ENCODE results near the gene CAPRIN1. TPM values are rescaled to one million over a fixed set of nuclear protein-coding genes. Genes with fewer than 3 reads are reported as not detected.
"Not testable (repeated sequence)": the region's sequence is repeated elsewhere in the genome, so short reads cannot be mapped to it uniquely, and the experiment has no call there.

CAPRIN1 gene
- polyA plus RNA-seq, 2 donors = 54.0 to 58.8 TPM

DNA sequence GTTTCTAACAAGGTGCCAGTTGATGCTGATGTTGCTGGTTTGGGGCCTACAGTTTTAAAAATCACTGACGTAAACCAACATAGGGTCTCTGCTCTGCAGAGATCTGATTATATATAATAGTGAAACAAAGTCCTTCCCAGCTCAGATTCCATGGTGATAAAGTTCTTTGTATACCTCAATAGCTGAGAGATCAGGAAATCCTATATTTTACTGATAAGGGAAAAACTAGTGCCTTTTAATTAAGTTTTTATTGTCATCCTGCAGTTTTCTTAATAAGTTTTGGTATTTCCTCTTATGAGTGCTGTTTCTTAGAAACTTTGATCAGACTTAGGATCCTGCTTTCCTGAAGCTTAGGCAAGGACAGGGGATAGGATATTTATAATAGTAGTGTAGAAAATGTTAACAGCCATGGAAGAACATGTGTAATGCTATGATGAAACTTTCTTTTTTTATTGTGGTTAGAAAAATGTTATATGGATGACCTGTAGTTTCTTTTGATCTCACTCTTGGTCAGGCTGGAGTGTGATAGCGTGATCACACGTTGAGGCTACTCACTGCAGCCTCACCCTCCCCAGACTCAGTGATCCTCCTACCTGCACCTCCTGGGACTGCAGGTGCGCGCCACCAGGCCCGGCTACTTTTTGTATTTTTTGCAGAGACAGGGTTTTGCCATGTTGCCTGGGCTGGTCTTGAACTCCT lies 14.1 kb downstream of the CAPRIN1 start:
- H3K27me3 ChIP-seq (ENCODE audit: control insufficient read depth in 1 of 2, insufficient read depth in 2 of 2, low read length in 2 of 2) = no peaks in the 10 kb centered on the region
- peaks cover 0 to 3% of the 10 kb centered on the region in 2 donors for H3K4me1 ChIP-seq (ENCODE audit: control insufficient read depth in 2 of 2, insufficient read depth in 2 of 2, low read length in 1 of 2)
- no peaks in the 10 kb centered on the region for H3K9me3 ChIP-seq (ENCODE audit: control insufficient read depth in 2 of 2, insufficient read depth in 1 of 2, low read depth in 1 of 2, low read length in 1 of 2)
- H3K36me3 ChIP-seq (ENCODE audit: control insufficient read depth in 2 of 2, insufficient read depth in 2 of 2, low read length in 1 of 2) = no peaks in the 10 kb centered on the region
- H3K4me3 ChIP-seq (ENCODE audit: low read depth in 1 of 2, low read length in 2 of 2) = no peak overlapping the region
- no peak overlapping the region for H3K27ac ChIP-seq (ENCODE audit: low read depth in 2 of 2, low read length in 1 of 2)
- 90 to 91% methylated on average over 6 of the region's 6 CpGs for WGBS, 2 donors

DNA sequence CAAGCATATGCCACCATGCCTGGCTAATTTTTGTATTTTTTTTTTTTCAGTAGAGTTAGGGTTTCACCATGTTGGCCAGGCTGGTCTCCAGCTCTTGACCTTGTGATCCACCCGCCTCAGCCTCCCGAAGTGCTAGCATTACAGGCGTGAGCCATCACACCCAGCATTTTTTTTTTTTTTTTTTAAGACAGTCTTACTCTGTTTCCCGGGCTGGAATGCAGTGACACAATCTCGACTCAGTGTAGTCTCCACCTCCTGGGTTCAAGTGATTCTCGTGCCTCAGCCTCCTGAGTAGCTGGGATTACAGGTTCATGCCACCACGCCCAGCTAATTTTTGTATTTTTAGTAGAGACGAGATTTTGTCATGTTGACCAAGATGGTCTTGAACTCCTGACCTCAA lies 15.2 kb downstream of the CAPRIN1 start:
- not testable (repeated sequence) for H3K27ac ChIP-seq (ENCODE audit: low read depth in 2 of 2, low read length in 1 of 2); H3K36me3 ChIP-seq (ENCODE audit: control insufficient read depth in 2 of 2, insufficient read depth in 2 of 2, low read length in 1 of 2); H3K27me3 ChIP-seq (ENCODE audit: control insufficient read depth in 1 of 2, insufficient read depth in 2 of 2, low read length in 2 of 2); H3K9me3 ChIP-seq (ENCODE audit: control insufficient read depth in 2 of 2, insufficient read depth in 1 of 2, low read depth in 1 of 2, low read length in 1 of 2); H3K4me3 ChIP-seq (ENCODE audit: low read depth in 1 of 2, low read length in 2 of 2); H3K4me1 ChIP-seq (ENCODE audit: control insufficient read depth in 2 of 2, insufficient read depth in 2 of 2, low read length in 1 of 2)
- 82 to 84% methylated on average over 8 of the region's 8 CpGs for WGBS, 2 donors

DNA sequence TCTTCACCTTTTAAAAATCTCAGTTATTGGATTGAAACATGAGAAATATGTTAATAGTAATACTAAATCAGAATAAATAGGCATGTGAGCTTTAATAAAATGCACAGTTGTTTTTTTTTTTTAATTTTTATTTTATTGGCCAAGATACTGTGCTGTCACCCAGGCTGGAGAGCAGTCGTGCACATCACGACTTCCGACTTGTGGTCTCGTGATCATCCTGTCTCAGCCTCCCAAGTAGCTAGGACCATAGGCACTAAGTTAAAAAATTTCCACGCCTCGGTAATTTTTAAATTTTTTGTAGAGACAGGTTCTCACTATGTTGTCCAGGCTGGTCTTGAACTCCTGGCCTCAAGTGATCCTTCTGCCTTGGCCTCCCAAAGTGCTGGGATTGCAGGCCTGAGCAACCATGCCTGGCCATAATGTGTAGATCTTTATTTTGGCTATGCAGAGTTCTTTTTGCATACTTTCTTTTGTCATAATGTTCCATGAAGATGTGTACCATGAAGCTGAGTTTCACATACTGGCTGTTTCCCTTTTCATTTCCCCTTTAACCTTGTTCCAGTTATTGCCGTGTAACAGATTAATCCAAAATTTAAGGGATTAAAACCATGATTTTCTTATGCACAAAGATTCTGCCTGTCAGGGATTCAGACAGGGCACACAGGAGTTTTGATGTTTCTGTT lies 16.0 kb downstream of the CAPRIN1 start:
- Histone ChIP-seq H3K27ac (ENCODE audit: low read depth in 2 of 2, low read length in 1 of 2) (no peak overlapping the region), H3K27me3 (ENCODE audit: control insufficient read depth in 1 of 2, insufficient read depth in 2 of 2, low read length in 2 of 2) (no peaks in the 10 kb centered on the region), H3K36me3 (ENCODE audit: control insufficient read depth in 2 of 2, insufficient read depth in 2 of 2, low read length in 1 of 2) (no peaks in the 10 kb centered on the region), H3K4me1 (ENCODE audit: control insufficient read depth in 2 of 2, insufficient read depth in 2 of 2, low read length in 1 of 2) (peaks cover 0 to 3% of the 10 kb centered on the region in 2 donors), H3K4me3 (ENCODE audit: low read depth in 1 of 2, low read length in 2 of 2) (no peak overlapping the region), H3K9me3 (ENCODE audit: control insufficient read depth in 2 of 2, insufficient read depth in 1 of 2, low read depth in 1 of 2, low read length in 1 of 2) (no peaks in the 10 kb centered on the region)
- WGBS, 2 donors = 86% methylated on average over 7 of the region's 7 CpGs

GRCh38 chr11:34068111-34068510 lies 16.6 kb downstream of the CAPRIN1 start:
- peaks cover 0 to 3% of the 10 kb centered on the region in 2 donors for H3K4me1 ChIP-seq (ENCODE audit: control insufficient read depth in 2 of 2, insufficient read depth in 2 of 2, low read length in 1 of 2)
- H3K27me3 ChIP-seq (ENCODE audit: control insufficient read depth in 1 of 2, insufficient read depth in 2 of 2, low read length in 2 of 2) = no peaks in the 10 kb centered on the region
- no peak overlapping the region for H3K27ac ChIP-seq (ENCODE audit: low read depth in 2 of 2, low read length in 1 of 2)
- no peaks in the 10 kb centered on the region for H3K9me3 ChIP-seq (ENCODE audit: control insufficient read depth in 2 of 2, insufficient read depth in 1 of 2, low read depth in 1 of 2, low read length in 1 of 2)
- H3K4me3 ChIP-seq (ENCODE audit: low read depth in 1 of 2, low read length in 2 of 2) = no peak overlapping the region
- H3K36me3 ChIP-seq (ENCODE audit: control insufficient read depth in 2 of 2, insufficient read depth in 2 of 2, low read length in 1 of 2) = no peaks in the 10 kb centered on the region
- WGBS, 2 donors = 59% methylated on average over 2 of the region's 2 CpGs

DNA sequence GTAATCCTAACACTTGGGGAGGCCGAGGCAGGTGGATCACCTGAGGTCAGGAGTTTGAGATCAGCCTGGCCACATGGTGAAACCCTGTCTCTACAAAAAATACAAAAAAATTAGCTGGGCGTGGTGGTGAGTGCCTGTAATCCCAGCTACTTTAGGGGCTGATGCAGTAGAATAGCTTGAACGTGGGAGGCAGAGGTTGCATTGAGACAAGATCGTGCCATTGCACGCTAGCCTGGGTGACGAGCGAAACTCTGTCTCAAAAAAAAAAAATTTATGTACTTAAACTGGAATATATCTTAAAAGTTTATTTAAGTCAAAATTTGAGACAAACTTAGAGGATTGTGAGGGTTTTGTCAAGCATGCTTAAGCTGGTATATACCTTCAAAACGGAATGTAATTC lies 19.8 kb downstream of the CAPRIN1 start:
- not testable (repeated sequence) for H3K27ac ChIP-seq (ENCODE audit: low read depth in 2 of 2, low read length in 1 of 2); H3K4me3 ChIP-seq (ENCODE audit: low read depth in 1 of 2, low read length in 2 of 2); H3K9me3 ChIP-seq (ENCODE audit: control insufficient read depth in 2 of 2, insufficient read depth in 1 of 2, low read depth in 1 of 2, low read length in 1 of 2); H3K36me3 ChIP-seq (ENCODE audit: control insufficient read depth in 2 of 2, insufficient read depth in 2 of 2, low read length in 1 of 2); H3K27me3 ChIP-seq (ENCODE audit: control insufficient read depth in 1 of 2, insufficient read depth in 2 of 2, low read length in 2 of 2); H3K4me1 ChIP-seq (ENCODE audit: control insufficient read depth in 2 of 2, insufficient read depth in 2 of 2, low read length in 1 of 2)
- 75 to 76% methylated on average over 8 of the region's 8 CpGs for WGBS, 2 donors

DNA sequence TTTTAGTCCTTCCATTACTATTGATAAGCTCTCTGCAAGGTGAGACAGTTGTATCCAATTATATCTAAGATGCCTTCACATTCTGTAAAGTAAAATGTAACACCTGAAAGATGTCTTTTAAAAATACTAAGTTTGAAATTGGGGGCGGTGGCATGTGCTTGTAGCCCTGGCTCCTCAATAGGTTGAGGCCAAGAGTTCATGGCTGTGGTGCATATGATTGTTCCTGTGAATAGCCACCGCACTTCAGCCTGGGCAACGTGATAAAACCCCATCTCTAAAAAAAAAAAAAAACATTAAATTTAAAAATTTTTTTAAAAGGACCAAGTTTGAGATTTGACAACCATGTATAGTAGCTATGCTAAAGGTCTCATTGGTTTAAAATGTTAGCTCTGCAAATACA lies 20.5 kb downstream of the CAPRIN1 start:
- Histone ChIP-seq H3K4me3 (ENCODE audit: low read depth in 1 of 2, low read length in 2 of 2) (no peak overlapping the region), H3K4me1 (ENCODE audit: control insufficient read depth in 2 of 2, insufficient read depth in 2 of 2, low read length in 1 of 2) (no peaks in the 10 kb centered on the region), H3K27me3 (ENCODE audit: control insufficient read depth in 1 of 2, insufficient read depth in 2 of 2, low read length in 2 of 2) (no peaks in the 10 kb centered on the region), H3K36me3 (ENCODE audit: control insufficient read depth in 2 of 2, insufficient read depth in 2 of 2, low read length in 1 of 2) (peaks cover 0 to 2% of the 10 kb centered on the region in 2 donors), H3K27ac (ENCODE audit: low read depth in 2 of 2, low read length in 1 of 2) (no peak overlapping the region), H3K9me3 (ENCODE audit: control insufficient read depth in 2 of 2, insufficient read depth in 1 of 2, low read depth in 1 of 2, low read length in 1 of 2) (no peaks in the 10 kb centered on the region)
- 80 to 85% methylated on average over 3 of the region's 3 CpGs for WGBS, 2 donors

- no peak overlapping the region for H3K4me3 ChIP-seq (ENCODE audit: low read depth in 1 of 2, low read length in 2 of 2)
- H3K9me3 ChIP-seq (ENCODE audit: control insufficient read depth in 2 of 2, insufficient read depth in 1 of 2, low read depth in 1 of 2, low read length in 1 of 2) = no peaks in the 10 kb centered on the region
- no peaks in the 10 kb centered on the region for H3K4me1 ChIP-seq (ENCODE audit: control insufficient read depth in 2 of 2, insufficient read depth in 2 of 2, low read length in 1 of 2)
- 58 to 73% methylated on average over 2 of the region's 2 CpGs for WGBS, 2 donors
- H3K36me3 ChIP-seq (ENCODE audit: control insufficient read depth in 2 of 2, insufficient read depth in 2 of 2, low read length in 1 of 2) = peaks cover 0 to 2% of the 10 kb centered on the region in 2 donors
- no peaks in the 10 kb centered on the region for H3K27me3 ChIP-seq (ENCODE audit: control insufficient read depth in 1 of 2, insufficient read depth in 2 of 2, low read length in 2 of 2)
- H3K27ac ChIP-seq (ENCODE audit: low read depth in 2 of 2, low read length in 1 of 2) = no peak overlapping the region
Measured at GRCh38 chr11:34072832-34073231, 21.3 kb downstream of the CAPRIN1 start.

- H3K9me3 ChIP-seq (ENCODE audit: control insufficient read depth in 2 of 2, insufficient read depth in 1 of 2, low read depth in 1 of 2, low read length in 1 of 2) = no peaks in the 10 kb centered on the region
- no peaks in the 10 kb centered on the region for H3K4me1 ChIP-seq (ENCODE audit: control insufficient read depth in 2 of 2, insufficient read depth in 2 of 2, low read length in 1 of 2)
- 51 to 59% methylated on average over 4 of the region's 4 CpGs for WGBS, 2 donors
- H3K27ac ChIP-seq (ENCODE audit: low read depth in 2 of 2, low read length in 1 of 2) = no peak overlapping the region
- no peaks in the 10 kb centered on the region for H3K27me3 ChIP-seq (ENCODE audit: control insufficient read depth in 1 of 2, insufficient read depth in 2 of 2, low read length in 2 of 2)
- peaks cover 0 to 5% of the 10 kb centered on the region in 2 donors for H3K36me3 ChIP-seq (ENCODE audit: control insufficient read depth in 2 of 2, insufficient read depth in 2 of 2, low read length in 1 of 2)
- H3K4me3 ChIP-seq (ENCODE audit: low read depth in 1 of 2, low read length in 2 of 2) = no peak overlapping the region
Measured at GRCh38 chr11:34074391-34074790, 22.9 kb downstream of the CAPRIN1 start.

DNA sequence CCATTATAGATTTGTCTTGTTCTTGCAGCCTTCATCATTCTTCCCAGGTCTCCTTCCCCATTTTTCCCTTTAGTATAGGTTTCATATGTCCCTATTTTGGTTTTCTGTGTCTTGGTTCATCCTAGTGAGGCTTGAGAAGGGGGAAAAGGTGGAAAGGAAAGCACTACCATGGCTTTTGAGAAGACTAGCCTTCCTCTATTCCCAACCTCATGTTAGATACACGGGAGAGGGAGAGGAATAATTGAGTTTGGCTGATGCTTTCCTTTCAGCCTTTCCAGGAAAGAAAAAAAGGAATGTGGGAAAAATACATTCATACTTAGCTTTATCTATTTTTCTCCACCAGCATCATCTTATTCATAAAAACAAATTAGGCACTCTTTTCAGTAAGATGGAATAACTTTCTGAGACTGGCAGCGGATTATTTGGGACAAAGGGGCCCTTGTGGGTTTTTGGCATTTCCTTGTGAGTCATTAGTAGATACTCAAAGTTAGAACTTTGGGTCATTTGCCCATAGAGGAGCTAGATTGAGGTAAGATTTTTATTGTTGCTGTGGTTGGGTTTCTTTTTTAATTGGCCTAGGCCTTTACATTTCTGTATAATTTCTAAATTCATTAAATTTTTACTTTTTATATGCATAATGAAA lies 23.8 kb downstream of the CAPRIN1 start:
- H3K9me3 ChIP-seq (ENCODE audit: control insufficient read depth in 2 of 2, insufficient read depth in 1 of 2, low read depth in 1 of 2, low read length in 1 of 2) = no peaks in the 10 kb centered on the region
- H3K4me1 ChIP-seq (ENCODE audit: control insufficient read depth in 2 of 2, insufficient read depth in 2 of 2, low read length in 1 of 2) = no peaks in the 10 kb centered on the region
- WGBS, 2 donors = 56 to 58% methylated on average over 2 of the region's 2 CpGs
- no peaks in the 10 kb centered on the region for H3K27me3 ChIP-seq (ENCODE audit: control insufficient read depth in 1 of 2, insufficient read depth in 2 of 2, low read length in 2 of 2)
- no peak overlapping the region for H3K27ac ChIP-seq (ENCODE audit: low read depth in 2 of 2, low read length in 1 of 2)
- no peak overlapping the region for H3K4me3 ChIP-seq (ENCODE audit: low read depth in 1 of 2, low read length in 2 of 2)
- H3K36me3 ChIP-seq (ENCODE audit: control insufficient read depth in 2 of 2, insufficient read depth in 2 of 2, low read length in 1 of 2) = peaks cover 0 to 7% of the 10 kb centered on the region in 2 donors
